ENCODE measurements around the gene LRRC55.

LRRC55 gene, protein sequence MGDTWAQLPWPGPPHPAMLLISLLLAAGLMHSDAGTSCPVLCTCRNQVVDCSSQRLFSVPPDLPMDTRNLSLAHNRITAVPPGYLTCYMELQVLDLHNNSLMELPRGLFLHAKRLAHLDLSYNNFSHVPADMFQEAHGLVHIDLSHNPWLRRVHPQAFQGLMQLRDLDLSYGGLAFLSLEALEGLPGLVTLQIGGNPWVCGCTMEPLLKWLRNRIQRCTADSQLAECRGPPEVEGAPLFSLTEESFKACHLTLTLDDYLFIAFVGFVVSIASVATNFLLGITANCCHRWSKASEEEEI

DNA sequence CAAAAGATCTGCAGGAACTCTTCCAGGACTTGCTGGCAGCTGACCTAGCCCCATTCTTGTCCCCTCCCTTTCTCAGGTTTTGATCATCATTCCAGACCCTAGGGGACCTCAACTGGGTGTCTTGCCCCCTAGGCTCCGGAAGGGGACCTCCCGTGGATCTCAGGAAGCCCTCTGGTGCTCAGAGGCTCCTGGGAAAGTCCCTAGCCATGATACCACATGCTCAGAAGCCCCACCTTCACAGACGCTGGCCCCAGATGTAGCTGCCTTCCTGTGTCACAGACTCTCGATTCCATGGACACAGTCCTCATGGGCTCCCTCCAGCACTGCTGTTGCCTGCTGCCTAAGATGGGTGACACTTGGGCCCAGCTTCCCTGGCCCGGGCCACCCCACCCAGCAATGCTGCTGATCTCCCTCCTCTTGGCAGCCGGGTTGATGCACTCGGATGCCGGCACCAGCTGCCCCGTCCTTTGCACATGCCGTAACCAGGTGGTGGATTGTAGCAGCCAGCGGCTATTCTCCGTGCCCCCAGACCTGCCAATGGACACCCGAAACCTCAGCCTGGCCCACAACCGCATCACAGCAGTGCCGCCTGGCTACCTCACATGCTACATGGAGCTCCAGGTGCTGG lies at the start of gene LRRC55:
Gene LRRC55, plus strand, starts transcription at position 276 of the 628 bp plus-strand sequence. Its CDS starts 70 bp downstream, at position 346.
- DNase-seq: no peak

DNA sequence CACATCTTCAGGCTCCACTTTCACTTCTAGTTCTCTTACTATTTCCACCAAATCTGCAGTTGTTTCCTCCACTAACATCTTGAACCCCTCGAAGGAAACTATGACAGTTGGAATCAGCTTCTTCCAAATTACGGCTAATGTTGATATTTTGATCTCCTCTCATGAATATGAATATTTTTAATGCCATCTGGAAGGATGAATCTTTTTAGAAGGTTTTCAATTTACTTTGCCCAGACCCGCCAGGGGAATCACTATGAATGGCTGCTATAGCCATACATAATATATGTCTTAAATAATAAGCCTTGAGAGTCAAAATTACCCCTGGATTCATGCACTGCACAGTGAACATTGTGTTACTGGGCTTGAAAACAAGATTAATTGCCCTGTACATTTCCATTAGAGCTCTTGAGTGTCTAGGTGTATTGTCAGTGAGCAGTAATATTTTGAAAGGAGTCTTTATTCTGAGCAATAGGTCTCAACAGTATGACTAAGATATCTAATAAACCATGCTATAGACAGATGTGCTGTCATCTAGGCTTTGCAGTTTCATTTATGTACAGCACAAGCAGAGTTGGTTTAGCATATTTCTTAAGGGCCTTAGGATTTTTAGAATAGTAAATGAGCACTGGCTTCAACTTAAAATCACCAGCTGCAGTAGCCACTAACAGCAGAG lies 48.3 kb upstream of the LRRC55 start:
- no peak for DNase-seq

DNA sequence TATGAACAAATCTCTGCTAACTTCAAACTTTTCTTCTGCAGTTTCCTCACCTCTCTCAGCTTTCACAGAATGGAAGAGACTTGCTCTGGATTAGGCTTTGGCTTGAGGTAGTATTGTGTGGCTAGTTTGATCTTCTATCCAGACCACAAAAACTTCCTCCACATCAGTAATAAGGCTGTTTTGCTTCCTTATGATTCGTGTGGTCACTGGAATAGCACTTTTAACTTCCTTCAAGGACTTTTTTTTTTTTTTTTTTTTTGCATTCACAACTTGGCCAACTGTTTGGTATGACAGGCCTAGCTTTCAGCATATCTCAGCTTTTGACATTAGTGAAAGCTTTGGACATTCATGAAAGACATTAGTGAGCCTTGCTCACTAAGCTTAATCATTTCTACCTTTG lies 47.5 kb upstream of the LRRC55 start:
- no peak for DNase-seq

DNA sequence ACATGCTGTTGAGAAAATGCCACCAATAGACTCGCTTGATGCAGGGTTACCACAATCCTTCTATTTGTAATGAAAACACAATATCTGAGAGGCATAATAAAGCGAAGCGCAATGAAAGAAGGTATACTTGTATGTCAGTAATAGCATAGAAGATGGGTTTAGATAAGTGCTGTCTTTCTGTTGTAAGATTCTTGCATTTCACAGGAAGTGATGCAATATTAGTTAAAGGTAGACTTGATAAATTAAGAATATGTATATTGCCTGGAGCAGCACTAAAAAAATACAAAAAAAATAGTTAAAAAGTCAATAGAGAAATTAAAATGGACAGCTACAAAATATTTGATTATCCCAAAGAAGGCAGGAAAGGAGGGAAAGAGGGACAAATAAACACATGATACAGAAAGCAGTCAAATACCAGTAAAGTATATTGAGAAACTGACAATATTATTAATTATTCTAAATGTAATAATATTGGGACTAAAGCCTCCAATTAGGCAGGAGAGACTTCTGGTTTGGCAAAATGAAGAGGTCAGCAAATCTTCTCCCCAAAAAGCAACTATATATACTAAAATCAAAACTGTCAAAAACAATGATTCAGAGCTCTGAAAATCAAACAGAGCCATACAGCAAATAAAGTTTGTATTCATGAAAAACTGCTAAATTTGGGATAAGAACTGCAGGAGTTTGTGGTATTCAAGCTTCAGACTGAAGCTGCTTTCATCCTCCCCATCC lies 46.6 kb upstream of the LRRC55 start:
- DNase-seq: no peak

DNA sequence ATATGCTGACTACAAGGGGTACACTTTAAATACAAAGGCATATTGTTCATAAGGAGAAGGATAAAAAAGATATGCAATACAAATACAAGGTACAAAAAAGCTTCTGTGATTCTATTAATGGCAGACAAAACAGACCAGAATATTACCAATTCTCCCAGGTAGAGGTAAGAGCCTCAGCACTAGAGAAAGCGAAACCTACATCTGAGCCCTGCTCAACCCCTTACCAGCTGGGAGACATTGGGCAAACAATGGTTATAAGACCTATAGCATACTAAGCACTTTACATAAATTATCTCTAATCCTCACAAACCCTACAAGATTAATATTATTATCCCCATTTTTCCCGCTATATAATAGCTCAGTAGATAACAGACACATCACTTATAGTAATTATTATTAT lies 41.2 kb upstream of the LRRC55 start:
- no peak for DNase-seq

DNA sequence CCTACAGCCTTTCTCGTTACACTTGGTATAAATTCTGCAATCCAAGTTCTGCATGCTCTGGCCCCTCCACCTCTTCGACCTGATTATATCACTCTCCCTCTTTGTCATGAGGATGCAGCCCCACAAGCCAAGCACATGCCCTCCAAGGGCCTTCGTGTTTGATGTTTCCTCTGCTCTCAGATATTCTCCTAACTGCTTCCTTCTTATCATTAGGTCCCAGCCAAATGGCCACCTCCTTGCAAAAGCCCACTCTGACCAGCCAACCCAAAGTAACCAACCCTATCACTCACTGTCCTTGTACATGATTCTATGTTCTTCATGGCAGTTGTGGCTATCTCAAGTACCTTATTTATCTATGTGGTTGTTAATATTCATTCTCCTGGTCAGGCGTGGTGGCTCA lies 38.3 kb upstream of the LRRC55 start:
- no peak for DNase-seq

DNA sequence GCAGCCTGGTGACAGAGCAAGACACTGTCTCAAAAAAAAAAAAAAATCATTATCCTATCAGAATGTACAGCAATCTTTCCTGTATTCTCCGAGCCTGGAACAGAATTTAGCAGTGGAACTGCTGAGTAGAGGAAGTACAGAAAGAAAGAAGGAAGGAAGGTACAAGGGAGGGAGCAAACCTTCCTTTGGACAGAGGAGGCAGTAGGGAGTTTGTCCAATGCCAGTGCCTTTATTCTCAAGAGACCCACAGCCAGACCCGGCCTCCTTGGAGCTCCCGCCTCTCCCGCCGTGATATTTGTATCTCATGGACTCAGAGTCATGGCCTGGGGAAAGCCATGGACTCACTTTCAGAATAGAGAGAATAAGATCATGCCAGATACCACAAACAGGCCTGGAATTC lies 37.7 kb upstream of the LRRC55 start:
- DNase-seq: no peak

DNA sequence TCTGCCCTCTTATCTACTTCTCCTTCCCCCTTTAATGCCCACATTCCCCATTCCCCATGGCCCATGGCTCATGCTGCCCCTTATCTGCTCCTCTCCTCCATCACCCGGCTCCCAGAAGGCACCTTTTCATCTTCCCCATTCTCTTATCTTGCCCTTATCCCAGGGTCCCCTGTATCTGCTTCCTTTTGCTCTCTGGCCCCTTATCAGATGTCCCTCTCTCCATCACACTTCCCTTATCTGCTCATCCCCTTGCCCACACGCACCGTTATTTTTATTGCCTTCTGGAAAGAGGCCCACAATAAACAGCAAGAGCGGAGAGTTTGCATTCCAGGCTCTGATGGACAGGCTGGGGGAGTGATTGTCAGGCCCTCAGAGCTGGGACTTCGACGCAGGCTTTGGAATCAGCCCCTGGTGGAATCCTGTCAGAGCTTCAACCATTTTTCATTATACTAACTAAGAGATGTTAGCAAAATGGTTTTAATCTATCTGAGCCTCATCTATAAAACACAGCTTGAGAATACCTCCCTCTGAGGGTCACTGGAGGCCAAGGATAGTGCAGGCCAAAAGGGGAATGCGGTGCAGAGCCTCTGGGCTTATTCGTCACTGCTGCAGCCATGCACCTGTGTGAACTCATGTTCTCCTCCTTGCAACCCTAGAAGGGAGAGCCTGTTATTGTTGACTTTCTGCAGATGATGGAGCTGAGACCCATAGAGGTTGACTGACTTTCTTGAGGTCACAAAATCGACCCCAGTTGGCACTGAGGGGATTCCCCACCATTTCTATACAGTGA lies 37.0 kb upstream of the LRRC55 start:
- DNase-seq: no peak

DNA sequence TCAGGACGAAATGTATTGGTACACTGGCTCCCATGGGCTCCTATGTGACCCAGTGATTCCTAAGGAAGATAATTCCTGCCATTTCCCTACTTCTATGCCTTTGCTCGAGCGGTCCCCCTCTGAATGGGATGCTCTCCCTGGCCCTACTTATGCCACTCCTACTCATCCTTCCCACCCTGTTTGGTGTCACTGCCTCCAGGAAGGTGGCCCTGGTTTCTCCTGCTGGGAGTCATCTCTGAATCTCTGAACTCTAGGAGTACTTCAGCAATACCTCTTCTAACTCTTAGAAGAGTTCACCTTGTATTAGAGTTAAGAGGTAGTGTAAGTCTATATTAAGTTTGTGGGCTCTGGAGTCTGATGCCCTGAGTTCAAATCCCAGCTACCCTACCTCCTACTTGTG lies 35.5 kb upstream of the LRRC55 start:
- no peak for DNase-seq

DNA sequence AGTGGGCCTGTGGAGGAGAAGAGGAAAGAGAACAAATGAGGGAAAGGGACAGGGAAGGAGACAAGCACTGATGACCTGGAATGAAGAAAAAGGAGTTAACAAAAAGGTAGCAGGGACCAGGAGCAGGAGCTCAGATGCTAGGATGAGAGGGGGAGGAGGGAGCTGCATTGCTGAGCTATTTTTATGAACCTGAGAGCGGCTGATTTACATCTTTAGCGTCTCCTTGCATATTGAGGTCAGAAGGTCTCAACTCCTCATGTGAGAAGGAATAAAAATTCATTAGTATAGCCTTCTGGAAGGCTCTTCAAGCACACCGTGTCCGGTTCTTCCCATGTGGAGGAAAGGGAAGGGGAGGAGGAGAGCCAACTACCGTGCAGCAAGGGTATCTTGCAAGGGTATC lies 33.1 kb upstream of the LRRC55 start:
- no peak for DNase-seq

DNA sequence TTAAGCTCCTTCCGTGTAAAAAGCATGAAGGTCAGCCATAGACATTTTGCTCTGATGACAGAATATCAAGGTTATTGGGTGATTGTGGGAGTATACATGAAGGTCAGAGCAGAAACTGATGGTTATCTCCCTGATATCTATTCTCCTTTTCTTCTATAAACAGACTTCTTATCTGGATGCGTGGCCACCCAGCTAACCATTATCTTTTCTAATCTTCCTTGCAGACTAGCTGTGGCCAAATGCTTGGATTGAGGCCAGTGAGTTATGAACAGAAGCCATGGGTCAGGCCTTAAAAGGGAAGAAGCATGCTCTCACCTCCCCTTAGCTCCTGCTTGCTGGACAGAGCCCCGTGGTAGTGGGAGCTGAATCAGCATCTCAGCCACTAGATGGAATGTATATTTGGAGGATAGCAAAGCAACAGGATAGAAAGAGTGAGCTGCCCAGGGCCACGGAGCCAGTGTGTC lies 31.3 kb upstream of the LRRC55 start:
- DNase-seq: peak; percentile 2

DNA sequence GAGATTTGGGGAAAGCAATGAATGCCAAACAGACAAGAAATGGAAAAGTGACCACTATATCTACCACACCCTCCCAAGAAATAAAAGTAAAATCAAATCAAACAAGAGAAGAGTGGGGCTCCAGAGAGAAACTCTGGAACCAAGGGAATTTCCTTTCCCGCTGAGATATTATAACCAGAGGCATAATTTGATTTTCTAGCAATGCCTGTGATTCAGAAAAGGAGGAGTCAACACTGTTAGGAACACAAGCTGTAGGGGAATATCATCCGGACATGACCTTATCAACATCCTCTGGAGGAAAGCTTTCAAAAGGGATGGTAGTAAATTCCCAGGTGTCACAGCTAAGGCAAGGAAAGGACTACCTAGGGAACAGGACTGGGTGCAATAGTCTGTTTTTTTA lies 29.6 kb upstream of the LRRC55 start:
- DNase-seq: no peak

DNA sequence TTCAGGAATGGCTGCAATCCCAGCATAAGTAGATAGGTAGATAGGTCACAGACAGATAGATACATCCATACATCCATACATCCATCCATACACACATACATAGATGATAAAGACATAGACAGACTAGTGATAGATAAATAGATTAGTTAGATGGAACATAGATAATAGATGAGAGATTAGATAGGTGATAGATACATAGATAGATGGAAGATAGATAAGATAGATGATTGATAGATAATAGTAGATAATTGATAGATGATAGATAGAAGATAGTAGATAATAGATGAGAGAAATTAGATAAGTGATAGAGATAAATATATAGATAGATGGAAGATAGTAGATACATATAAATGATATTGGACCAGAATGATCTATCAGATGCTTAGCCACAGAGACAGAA lies 28.3 kb upstream of the LRRC55 start:
- DNase-seq: no peak

DNA sequence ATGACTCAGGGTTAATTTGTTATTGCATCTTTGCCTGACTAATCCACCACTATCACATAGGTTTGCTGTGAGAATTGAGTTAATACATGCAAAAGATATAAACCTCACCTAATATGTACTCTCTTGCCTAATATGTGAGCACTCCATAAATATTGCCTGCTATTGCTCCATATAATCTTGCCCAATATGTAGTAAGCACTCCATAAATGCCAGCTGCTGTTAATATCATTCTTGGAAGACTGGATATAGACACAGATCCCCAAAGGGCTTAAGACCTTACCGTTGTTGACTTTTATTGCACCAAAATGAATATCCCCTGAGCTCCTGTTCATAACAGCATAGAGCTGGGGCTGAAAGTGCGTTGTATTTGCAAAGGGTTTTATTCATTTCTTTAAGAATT lies 27.0 kb upstream of the LRRC55 start:
- DNase-seq: no peak

DNA sequence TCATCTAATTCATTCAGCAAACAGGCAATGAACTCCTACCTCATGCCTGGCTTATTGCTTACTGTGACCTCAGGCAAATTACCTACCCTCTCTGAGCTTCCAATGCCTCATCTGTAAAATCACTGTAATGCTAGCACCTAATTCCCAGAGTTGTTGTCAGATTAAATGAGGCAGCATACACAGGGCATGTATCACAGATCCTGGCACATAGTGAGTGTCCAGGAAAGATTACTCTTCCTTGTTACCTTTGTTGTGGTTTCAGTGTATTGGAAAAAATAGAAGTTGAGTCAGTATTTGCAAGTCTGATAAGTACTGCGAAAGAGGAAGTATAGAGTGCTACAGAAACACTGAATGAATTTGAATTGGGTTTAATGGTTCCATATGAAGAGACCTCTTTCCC lies 26.4 kb upstream of the LRRC55 start:
- DNase-seq: no peak

DNA sequence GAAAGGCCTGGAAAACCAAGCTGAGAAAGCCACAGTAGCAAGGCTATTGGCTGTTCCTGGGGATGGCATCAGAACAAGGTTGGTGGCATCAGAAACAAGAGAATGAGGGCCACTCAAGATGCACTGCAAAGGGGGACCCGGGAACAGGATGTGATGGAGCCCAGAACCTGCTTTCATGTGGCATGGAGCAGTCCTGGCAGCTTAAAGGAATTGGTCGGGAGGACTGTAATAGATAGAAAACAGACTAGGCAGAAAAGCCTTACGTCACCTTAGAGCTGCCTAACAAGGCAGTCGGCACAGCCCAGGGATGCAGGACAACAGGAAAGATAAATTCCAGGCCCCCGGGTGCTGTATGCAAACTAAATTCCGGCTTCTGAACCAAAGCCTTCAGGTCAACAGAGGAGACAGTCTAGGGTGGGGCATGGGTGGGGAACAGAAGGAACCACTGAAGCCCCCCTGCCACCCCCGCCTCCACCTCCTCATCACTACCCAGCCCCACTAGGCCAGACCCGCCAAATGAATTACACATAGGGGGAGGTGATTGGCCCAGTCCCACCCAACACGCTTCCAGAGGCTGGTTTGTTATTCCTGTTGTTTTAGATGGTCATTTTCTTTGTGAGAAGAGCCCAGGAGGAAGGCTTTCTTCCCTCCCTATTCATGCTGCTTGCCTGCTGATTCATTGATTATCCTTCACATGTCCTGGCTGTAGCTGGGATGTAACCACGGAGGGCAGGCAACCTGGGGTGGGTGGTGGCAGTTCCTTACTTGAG lies 25.7 kb upstream of the LRRC55 start:
- DNase-seq: no peak

DNA sequence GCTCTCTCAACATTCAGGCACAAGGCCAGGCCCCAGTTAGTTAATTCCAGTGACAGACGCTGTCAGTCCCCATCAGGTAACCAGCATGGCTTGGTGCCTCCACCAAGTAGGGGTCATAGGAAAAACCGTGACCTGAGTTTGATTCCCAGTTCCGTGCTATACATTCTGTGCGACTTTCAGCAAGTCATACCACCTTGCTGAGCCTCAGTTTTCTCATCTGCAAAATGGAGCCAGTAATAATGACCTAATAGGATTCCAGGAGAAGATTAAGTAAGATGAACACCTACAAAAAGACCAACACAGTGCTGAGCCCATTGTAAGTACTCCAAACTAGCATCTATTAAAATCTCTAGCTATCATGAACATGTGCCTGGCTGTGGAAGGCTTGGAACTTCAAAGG lies 24.8 kb upstream of the LRRC55 start:
- DNase-seq: no peak

DNA sequence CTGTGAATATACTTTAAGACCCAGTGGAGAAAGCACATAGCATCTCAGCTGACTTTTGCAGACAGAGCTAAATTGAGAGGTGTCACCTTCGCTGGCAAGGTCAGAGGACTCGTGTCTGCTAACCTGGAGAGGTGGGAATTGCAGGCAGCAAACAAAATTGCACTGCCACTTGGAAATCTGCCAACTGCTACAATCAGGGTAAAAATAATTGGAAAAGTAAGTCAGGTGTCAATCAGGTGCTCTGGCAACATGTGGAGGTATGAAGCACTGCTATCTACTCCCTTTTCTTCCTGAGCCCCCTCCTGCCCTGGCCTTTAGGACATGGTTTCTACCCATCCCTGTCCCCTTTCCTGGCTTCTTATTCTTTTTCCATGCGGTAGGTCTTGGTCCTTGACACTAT lies 24.1 kb upstream of the LRRC55 start:
- DNase-seq: no peak

DNA sequence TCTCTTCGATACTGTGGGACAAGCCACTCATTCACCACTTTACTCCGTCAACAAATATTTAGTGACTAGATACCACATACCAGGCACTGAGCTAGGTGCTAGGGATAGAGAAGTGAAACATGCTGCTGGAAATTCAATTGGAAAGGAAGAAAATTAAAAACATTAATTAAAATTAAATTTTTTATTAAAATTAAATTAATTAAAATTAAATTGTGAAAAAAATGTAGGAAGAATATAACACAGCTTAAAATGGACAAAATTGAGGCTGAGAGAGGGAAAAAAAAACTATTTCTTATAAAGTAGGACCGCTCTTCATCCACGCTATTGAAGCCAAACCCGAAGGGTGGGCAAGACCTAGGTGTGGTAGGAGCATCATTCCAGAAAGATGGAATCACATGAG lies 23.6 kb upstream of the LRRC55 start:
- DNase-seq: no peak

DNA sequence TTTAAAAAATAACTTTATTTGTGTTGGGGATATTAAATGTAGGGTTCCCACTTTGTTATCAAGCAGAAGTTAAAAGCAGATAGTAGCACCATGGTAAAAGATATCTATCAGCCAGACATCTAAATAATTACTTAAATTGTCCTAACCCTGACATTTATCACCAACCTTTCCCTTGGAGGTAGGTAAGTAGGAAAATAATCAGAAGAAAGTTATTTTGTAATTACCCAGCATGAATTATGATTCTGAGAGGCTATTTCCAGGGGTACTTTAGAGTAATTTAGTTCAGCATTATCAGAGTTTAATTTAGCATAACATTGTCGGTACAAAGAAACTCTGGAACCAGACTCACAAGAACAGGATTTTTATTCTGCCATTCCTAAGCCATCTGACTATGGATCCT lies 23.2 kb upstream of the LRRC55 start:
- DNase-seq: no peak

DNA sequence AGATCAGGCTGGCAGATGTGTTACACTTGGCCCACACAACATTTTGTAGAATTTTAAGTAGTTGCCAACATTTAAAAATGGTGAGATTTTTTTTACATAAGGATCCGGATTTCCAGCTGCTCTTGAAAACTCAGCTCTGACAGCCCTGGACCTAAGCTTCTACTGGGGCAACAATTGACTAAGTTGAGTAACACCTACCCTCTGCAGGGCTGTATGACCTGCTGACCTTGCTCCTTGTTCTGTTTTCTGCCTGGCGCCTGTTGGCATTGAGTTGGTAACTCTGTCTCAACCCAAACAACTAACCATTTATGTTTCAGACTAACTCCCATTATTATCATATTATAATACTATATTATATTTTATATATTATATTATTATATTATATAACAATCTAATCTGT lies 21.1 kb upstream of the LRRC55 start:
- DNase-seq: no peak

DNA sequence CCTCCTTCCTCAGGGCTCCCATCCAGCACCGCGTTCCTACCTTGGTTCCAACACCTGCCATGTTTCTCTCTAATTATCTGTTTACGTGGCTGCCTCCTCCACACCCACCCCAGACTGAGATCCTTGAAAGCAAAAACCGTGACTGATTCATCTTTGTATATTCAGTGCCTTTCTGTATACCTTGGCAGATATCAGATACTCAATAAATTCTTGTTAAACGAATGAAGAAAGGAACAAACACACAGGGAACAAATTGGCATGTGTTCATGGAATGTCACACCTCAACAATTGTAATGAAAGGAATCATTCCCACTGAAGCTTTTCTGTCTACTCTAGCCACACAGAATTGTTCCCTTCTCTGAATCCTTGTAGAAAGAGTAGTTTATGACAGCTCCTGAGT lies 20.4 kb upstream of the LRRC55 start:
- DNase-seq: no peak
